ENCODE results near the gene GSG1L2. TPM values are rescaled to one million over a fixed set of nuclear protein-coding genes. Genes with fewer than 3 reads are reported as not detected.

The GSG1L2 gene
- not detected in 2 replicates for total RNA-seq

- no peak for DNase-seq (ENCODE audit: extremely low read depth, low read depth, low spot score)
Observed at GRCh38 chr17:9821921-9822320, at the start of gene GSG1L2. Gene GSG1L2, minus strand, starts transcription at chr17:9822079. Its CDS starts 8 bp downstream, at chr17:9822071.

- DNase-seq (ENCODE audit: extremely low read depth, low read depth, low spot score) = no peak
Observed at GRCh38 chr17:9868552-9868951, 46.7 kb upstream of the GSG1L2 start.

- DNase-seq (ENCODE audit: extremely low read depth, low read depth, low spot score) = no peak
Observed at GRCh38 chr17:9865586-9865985, 43.7 kb upstream of the GSG1L2 start.

- no peak for DNase-seq (ENCODE audit: extremely low read depth, low read depth, low spot score)
Observed at GRCh38 chr17:9862949-9863348, 41.1 kb upstream of the GSG1L2 start.

GRCh38 chr17:9862220-9862619 lies 40.3 kb upstream of the GSG1L2 start:
- no peak for DNase-seq (ENCODE audit: extremely low read depth, low read depth, low spot score)

GRCh38 chr17:9860851-9861250 lies 39.0 kb upstream of the GSG1L2 start:
- DNase-seq (ENCODE audit: extremely low read depth, low read depth, low spot score) = no peak

- DNase-seq (ENCODE audit: extremely low read depth, low read depth, low spot score) = no peak
Observed at GRCh38 chr17:9859781-9860180, 37.9 kb upstream of the GSG1L2 start.

- no peak for DNase-seq (ENCODE audit: extremely low read depth, low read depth, low spot score)
Observed at GRCh38 chr17:9855036-9855435, 33.2 kb upstream of the GSG1L2 start.

GRCh38 chr17:9854255-9854654 lies 32.4 kb upstream of the GSG1L2 start:
- no peak for DNase-seq (ENCODE audit: extremely low read depth, low read depth, low spot score)

GRCh38 chr17:9850151-9850550 lies 28.3 kb upstream of the GSG1L2 start:
- no peak for DNase-seq (ENCODE audit: extremely low read depth, low read depth, low spot score)

- no peak for DNase-seq (ENCODE audit: extremely low read depth, low read depth, low spot score)
Observed at GRCh38 chr17:9845306-9845705, 23.4 kb upstream of the GSG1L2 start.

- no peak for DNase-seq (ENCODE audit: extremely low read depth, low read depth, low spot score)
Observed at GRCh38 chr17:9844153-9844552, 22.3 kb upstream of the GSG1L2 start.

- no peak for DNase-seq (ENCODE audit: extremely low read depth, low read depth, low spot score)
Observed at GRCh38 chr17:9843152-9844010, 21.5 kb upstream of the GSG1L2 start.

- DNase-seq (ENCODE audit: extremely low read depth, low read depth, low spot score) = no peak
Observed at GRCh38 chr17:9842057-9842758, 20.3 kb upstream of the GSG1L2 start.

- DNase-seq (ENCODE audit: extremely low read depth, low read depth, low spot score) = no peak
Observed at GRCh38 chr17:9839433-9839832, 17.6 kb upstream of the GSG1L2 start.

- DNase-seq (ENCODE audit: extremely low read depth, low read depth, low spot score) = no peak
Observed at GRCh38 chr17:9837551-9838471, 15.9 kb upstream of the GSG1L2 start.

- DNase-seq (ENCODE audit: extremely low read depth, low read depth, low spot score) = no peak
Observed at GRCh38 chr17:9833922-9834321, 12.0 kb upstream of the GSG1L2 start.

- no peak for DNase-seq (ENCODE audit: extremely low read depth, low read depth, low spot score)
Observed at GRCh38 chr17:9830711-9831110, 8.8 kb upstream of the GSG1L2 start.

GRCh38 chr17:9829343-9829742 lies 7.5 kb upstream of the GSG1L2 start:
- DNase-seq (ENCODE audit: extremely low read depth, low read depth, low spot score) = no peak

- DNase-seq (ENCODE audit: extremely low read depth, low read depth, low spot score) = no peak
Observed at GRCh38 chr17:9828296-9829295, 6.7 kb upstream of the GSG1L2 start.

All from glomerular endothelial cell (primary cell).